GM12892 (cell line): ENCODE data around the gene PDE1C.

ENCODE experiments used
- POLR2A ChIP-seq: IDR thresholded peaks from 2 replicates; pipeline ENCODE4 v1.6.1; 2011; ENCODE audit warnings: low read depth, low read length, control low read depth
- TAF1 ChIP-seq: IDR thresholded peaks from 2 replicates; pipeline ENCODE4 v1.6.1; 2011; ENCODE audit warnings: low read depth, mild to moderate bottlenecking, control low read depth, low read length, borderline replicate concordance

DNA sequence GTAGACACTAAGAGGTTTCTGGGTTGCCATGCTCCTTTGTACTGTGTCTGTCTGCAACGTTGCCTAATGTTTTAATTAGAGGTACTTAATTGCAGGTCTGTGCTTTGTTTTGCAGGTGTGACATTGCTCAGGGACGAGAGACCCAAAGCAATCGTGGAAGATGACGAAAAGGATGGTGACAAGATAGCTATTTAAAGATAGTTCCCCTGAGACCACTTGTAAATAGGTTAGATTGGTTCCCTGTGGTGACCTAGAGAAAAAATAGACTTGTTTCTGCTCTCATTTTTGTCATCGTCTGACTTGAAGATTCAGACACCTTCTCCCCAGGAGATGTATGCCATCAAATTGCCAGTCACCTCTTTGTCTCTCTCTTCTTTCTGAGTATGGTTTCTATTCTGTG, 363.1 kb downstream of the PDE1C start:
- TF ChIP-seq TAF1 (no peak), POLR2A (no peak)
